Neural cell (in vitro differentiated cells): ENCODE data around the gene LRRC10B. TPM values are rescaled to one million over a fixed set of nuclear protein-coding genes. Genes with fewer than 3 reads are reported as not detected.

Experiments
- H2AFZ ChIP-seq: fragments of 200-600, 300-800 bp; sonication (generic), shearing (Covaris generic); 2 replicates; pipeline ENCODE4 v1.6.0; 2014; ENCODE audit warnings: low read depth, mild to moderate bottlenecking, antibody characterized with exemption, low read length, moderate library complexity
- H3F3A ChIP-seq: fragments of 200-600 bp; shearing (Covaris generic); 2 replicates; pipeline ENCODE4 v1.6.1; 2016; ENCODE audit warnings: mild to moderate bottlenecking, moderate library complexity, mixed read lengths, antibody characterized with exemption, low read length; ENCODE audit not compliant: insufficient read depth, poor library complexity, severe bottlenecking
- H3K27ac ChIP-seq: fragments of 200-600, 300-800 bp; sonication (generic), shearing (Covaris generic); 2 replicates; pipeline ENCODE4 v1.5.1; 2014; ENCODE audit warnings: mild to moderate bottlenecking, low read length, moderate library complexity
- H3K27me3 ChIP-seq: fragments of 300-800, 200-600 bp; sonication (generic), shearing (Covaris generic); 2 replicates; pipeline ENCODE4 v1.6.0; 2014; ENCODE audit warnings: mild to moderate bottlenecking, low read depth, low read length, moderate library complexity; ENCODE audit not compliant: insufficient read depth
- H3K36me3 ChIP-seq: fragments of 300-800, 200-600 bp; sonication (generic), shearing (Covaris generic); 2 replicates; pipeline ENCODE4 v1.5.1; 2014; ENCODE audit warnings: mild to moderate bottlenecking, antibody characterized with exemption, low read length, moderate library complexity; ENCODE audit not compliant: insufficient read depth
- H3K4me2 ChIP-seq: fragments of 300-800, 200-600 bp; sonication (generic), shearing (Covaris generic); 2 replicates; pipeline ENCODE4 v1.6.0; 2014; ENCODE audit warnings: mild to moderate bottlenecking, low read length
- H3K4me3 ChIP-seq: fragments of 300-800, 200-600 bp; sonication (generic), shearing (Covaris generic); 2 replicates; pipeline ENCODE4 v1.5.1; 2014; ENCODE audit warnings: mild to moderate bottlenecking, low read length, moderate library complexity
- H3K79me2 ChIP-seq: fragments of 200-600 bp; shearing (Covaris generic); replicated peaks from 2 replicates; pipeline ENCODE4 v1.6.0; 2014; ENCODE audit warnings: mild to moderate bottlenecking, low read length, moderate library complexity; ENCODE audit not compliant: insufficient read depth
- H3K9ac ChIP-seq: fragments of 300-800, 200-600 bp; sonication (generic), shearing (Covaris generic); 2 replicates; pipeline ENCODE4 v1.6.1; 2016; ENCODE audit warnings: mild to moderate bottlenecking, low read length, mixed read lengths
- H3K9me2 ChIP-seq: fragments of 200-600 bp; shearing (Covaris generic); 2 replicates; pipeline ENCODE4 v1.6.1; 2016; ENCODE audit warnings: mild to moderate bottlenecking, low read length, mixed read lengths; ENCODE audit not compliant: insufficient read depth
- H3K9me3 ChIP-seq: fragments of 200-600, 300-800 bp; sonication (generic), shearing (Covaris generic); 2 replicates; pipeline ENCODE4 v1.6.1; 2016; ENCODE audit warnings: mild to moderate bottlenecking, mixed run types, low read length, moderate library complexity, mixed read lengths
- H4K20me1 ChIP-seq: fragments of 200-600 bp; shearing (Covaris generic); 2 replicates; pipeline ENCODE4 v1.6.1; 2016; ENCODE audit warnings: mild to moderate bottlenecking, mixed run types; ENCODE audit not compliant: insufficient read depth
- EP300 ChIP-seq: fragments of 450-650 bp; conservative IDR thresholded peaks from 2 replicates; pipeline ENCODE4 v1.6.1; 2014; ENCODE audit warnings: antibody characterized with exemption, mild to moderate bottlenecking, moderate library complexity; ENCODE audit not compliant: poor library complexity, severe bottlenecking
- EZH2 ChIP-seq: fragments of 200-600, 300-800 bp; shearing (Covaris generic), sonication (generic); IDR thresholded peaks from 2 replicates; pipeline ENCODE4 v1.6.1; 2014; ENCODE audit warnings: antibody characterized with exemption, low read length, borderline replicate concordance, mild to moderate bottlenecking; ENCODE audit not compliant: insufficient read depth, poor library complexity, severe bottlenecking
- MXI1 ChIP-seq: fragments of 450-650 bp; conservative IDR thresholded peaks from 2 replicates; pipeline ENCODE4 v1.6.1; 2014; ENCODE audit warnings: antibody characterized with exemption, mild to moderate bottlenecking; ENCODE audit not compliant: poor library complexity, severe bottlenecking
- POLR2AphosphoS5 ChIP-seq: IDR thresholded peaks from 2 replicates; pipeline ENCODE4 v1.6.1; 2012
- RAD21 ChIP-seq: fragments of 450-650 bp; conservative IDR thresholded peaks from 2 replicates; pipeline ENCODE4 v1.6.1; 2014; ENCODE audit warnings: antibody characterized with exemption, mild to moderate bottlenecking, moderate library complexity
- SMC3 ChIP-seq: fragments of 450-650 bp; conservative IDR thresholded peaks from 2 replicates; pipeline ENCODE4 v1.6.1; 2014; ENCODE audit warnings: antibody characterized with exemption, mild to moderate bottlenecking, moderate library complexity; ENCODE audit not compliant: poor library complexity
- TAF1 ChIP-seq: IDR thresholded peaks from 2 replicates; pipeline ENCODE4 v1.6.1; 2012; ENCODE audit warnings: low read depth
- polyA plus RNA-seq: library from polyadenylated mRNA; depleted of rRNA; stranded (reverse); fragments of >200 nt; gene quantifications from 2 replicates; pipeline ENCODE4 v1.2.3, GENCODE V29; 2014
- TF ChIP-seq, protein P1 (sequence below): IDR thresholded peaks from 2 replicates; pipeline ENCODE4 v1.6.1; 2012; ENCODE audit warnings: borderline replicate concordance
- TF ChIP-seq, protein P2 (sequence below): fragments of 450-650 bp; IDR thresholded peaks from 2 replicates; pipeline ENCODE4 v1.5.1; 2014; ENCODE audit warnings: antibody characterized with exemption, mild to moderate bottlenecking, moderate library complexity; ENCODE audit not compliant: poor library complexity, severe bottlenecking

LRRC10B gene
- polyA plus RNA-seq, 1 donor from 2014 or later, result 12.4 TPM

GRCh38 chr11:61509043-61510029 lies 787 bp downstream of the LRRC10B start:
- H3K4me2 ChIP-seq, result no peak overlapping the region
- no peaks in the 10 kb centered on the region for H3F3A ChIP-seq
- H3K27me3 ChIP-seq, result no peaks in the 10 kb centered on the region
- no peaks in the 10 kb centered on the region for H3K79me2 ChIP-seq
- H3K9me2 ChIP-seq, result no peaks in the 10 kb centered on the region
- H3K27ac ChIP-seq, result peak overlapping the region; percentile 72
- H3K9me3 ChIP-seq, result no peaks in the 10 kb centered on the region
- H4K20me1 ChIP-seq, result no peaks in the 10 kb centered on the region
- H3K4me3 ChIP-seq, result peak overlapping the region; percentile 83
- TF ChIP-seq EP300 (peak; percentile 24), POLR2AphosphoS5 (peak; percentile 31), RAD21 (peak; percentile 71), TAF1 (no peak), SMC3 (peak; percentile 71), MXI1 (peak; percentile 59), EZH2 (no peak)
- TF ChIP-seq, protein P1, sequence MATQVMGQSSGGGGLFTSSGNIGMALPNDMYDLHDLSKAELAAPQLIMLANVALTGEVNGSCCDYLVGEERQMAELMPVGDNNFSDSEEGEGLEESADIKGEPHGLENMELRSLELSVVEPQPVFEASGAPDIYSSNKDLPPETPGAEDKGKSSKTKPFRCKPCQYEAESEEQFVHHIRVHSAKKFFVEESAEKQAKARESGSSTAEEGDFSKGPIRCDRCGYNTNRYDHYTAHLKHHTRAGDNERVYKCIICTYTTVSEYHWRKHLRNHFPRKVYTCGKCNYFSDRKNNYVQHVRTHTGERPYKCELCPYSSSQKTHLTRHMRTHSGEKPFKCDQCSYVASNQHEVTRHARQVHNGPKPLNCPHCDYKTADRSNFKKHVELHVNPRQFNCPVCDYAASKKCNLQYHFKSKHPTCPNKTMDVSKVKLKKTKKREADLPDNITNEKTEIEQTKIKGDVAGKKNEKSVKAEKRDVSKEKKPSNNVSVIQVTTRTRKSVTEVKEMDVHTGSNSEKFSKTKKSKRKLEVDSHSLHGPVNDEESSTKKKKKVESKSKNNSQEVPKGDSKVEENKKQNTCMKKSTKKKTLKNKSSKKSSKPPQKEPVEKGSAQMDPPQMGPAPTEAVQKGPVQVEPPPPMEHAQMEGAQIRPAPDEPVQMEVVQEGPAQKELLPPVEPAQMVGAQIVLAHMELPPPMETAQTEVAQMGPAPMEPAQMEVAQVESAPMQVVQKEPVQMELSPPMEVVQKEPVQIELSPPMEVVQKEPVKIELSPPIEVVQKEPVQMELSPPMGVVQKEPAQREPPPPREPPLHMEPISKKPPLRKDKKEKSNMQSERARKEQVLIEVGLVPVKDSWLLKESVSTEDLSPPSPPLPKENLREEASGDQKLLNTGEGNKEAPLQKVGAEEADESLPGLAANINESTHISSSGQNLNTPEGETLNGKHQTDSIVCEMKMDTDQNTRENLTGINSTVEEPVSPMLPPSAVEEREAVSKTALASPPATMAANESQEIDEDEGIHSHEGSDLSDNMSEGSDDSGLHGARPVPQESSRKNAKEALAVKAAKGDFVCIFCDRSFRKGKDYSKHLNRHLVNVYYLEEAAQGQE, result no peak
- TF ChIP-seq, protein P2, sequence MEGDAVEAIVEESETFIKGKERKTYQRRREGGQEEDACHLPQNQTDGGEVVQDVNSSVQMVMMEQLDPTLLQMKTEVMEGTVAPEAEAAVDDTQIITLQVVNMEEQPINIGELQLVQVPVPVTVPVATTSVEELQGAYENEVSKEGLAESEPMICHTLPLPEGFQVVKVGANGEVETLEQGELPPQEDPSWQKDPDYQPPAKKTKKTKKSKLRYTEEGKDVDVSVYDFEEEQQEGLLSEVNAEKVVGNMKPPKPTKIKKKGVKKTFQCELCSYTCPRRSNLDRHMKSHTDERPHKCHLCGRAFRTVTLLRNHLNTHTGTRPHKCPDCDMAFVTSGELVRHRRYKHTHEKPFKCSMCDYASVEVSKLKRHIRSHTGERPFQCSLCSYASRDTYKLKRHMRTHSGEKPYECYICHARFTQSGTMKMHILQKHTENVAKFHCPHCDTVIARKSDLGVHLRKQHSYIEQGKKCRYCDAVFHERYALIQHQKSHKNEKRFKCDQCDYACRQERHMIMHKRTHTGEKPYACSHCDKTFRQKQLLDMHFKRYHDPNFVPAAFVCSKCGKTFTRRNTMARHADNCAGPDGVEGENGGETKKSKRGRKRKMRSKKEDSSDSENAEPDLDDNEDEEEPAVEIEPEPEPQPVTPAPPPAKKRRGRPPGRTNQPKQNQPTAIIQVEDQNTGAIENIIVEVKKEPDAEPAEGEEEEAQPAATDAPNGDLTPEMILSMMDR, result peak; percentile 95
- peak overlapping the region; percentile 69 for H3K9ac ChIP-seq
- no peaks in the 10 kb centered on the region for H3K36me3 ChIP-seq
- no peak overlapping the region for H2AFZ ChIP-seq

DNA sequence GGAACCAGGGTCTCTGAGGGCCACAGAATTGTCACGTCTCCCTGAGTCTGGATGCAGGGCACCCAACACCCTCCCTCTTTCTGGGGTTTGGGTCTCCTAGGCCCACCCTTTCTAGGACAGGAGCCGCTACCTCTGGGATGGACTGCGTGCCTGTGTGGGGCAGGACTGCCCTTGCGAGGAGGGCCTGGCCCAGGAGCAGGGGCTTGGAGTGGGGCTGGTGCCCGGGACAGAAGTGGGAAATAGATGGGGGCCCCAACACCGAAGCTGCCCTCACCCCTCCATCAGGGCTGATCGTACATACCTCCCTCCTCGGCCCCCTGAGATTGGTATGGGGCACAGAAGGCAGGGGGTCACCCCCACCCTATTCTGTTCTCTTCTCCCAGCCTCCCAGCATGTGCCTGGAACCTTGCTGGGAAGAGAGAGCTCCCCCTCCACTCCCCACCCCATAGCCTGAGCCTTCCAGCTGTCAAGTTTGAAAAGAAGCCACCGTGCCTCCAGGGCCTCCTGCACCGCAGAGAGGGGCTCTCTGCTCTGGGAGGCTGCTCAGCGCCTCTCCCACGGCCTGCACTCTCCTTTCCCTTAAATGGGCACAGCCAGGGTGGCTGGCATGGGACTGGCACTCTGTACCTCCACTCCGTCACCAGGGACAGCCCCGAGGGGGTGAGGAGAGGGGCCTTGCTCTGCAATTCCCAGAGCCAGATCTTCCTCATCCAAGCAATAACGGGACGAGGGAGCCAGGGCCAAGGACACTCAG lies 1.8 kb downstream of the LRRC10B start:
- no peak overlapping the region for H3K4me2 ChIP-seq
- TF ChIP-seq MXI1, result no peak
- no peak for TF ChIP-seq SMC3
- no peak for TF ChIP-seq RAD21
- H3K4me3 ChIP-seq, result peak overlapping the region; percentile 83
- no peaks in the 10 kb centered on the region for H3K9me3 ChIP-seq
- no peaks in the 10 kb centered on the region for H3K9me2 ChIP-seq
- peak overlapping the region; percentile 72 for H3K27ac ChIP-seq
- H2AFZ ChIP-seq, result no peak overlapping the region
- peak overlapping the region; percentile 9 for H3K9ac ChIP-seq
- no peaks in the 10 kb centered on the region for H3K79me2 ChIP-seq
- no peaks in the 10 kb centered on the region for H4K20me1 ChIP-seq
- H3F3A ChIP-seq, result no peaks in the 10 kb centered on the region
- H3K36me3 ChIP-seq, result no peaks in the 10 kb centered on the region
- no peaks in the 10 kb centered on the region for H3K27me3 ChIP-seq
